Adrenal gland (tissue), 12 donors: ENCODE data around the gene TRIP6. TPM values are rescaled to one million over a fixed set of nuclear protein-coding genes. Genes with fewer than 3 reads are reported as not detected.
A peak's percentile ranks its signal among the peaks of the same experiment; 100 is the strongest.

ENCODE experiments used
- DNase-seq, 7 donors: peaks; one replicate each; pipeline ENCODE4 v3.0.0-alpha.2; 2019 to 2020
- H3K27ac ChIP-seq, 5 donors: fragments of 200-600 bp; sonication (generic) in 4 of 5; 1 replicate in 3 of 5; 2 replicates in 2 of 5; pipeline versions ENCODE4 v1.5.1 to v1.8.0; 2016 to 2020; ENCODE audit warnings: mild to moderate bottlenecking in 1 of 5
- H3K27me3 ChIP-seq: fragments of 200-600 bp; 2 replicates; pipeline ENCODE4 v1.8.0; 2021
- H3K36me3 ChIP-seq, 2 donors: fragments of 200-600 bp; replicated peaks in 1 of 2; 1 replicate in 1 of 2; 2 replicates in 1 of 2; pipeline versions ENCODE4 v1.5.1 to v1.8.0; 2018 to 2022
- H3K4me1 ChIP-seq, 2 donors: fragments of 200-600 bp; replicated peaks in 1 of 2; 1 replicate in 1 of 2; 2 replicates in 1 of 2; pipeline versions ENCODE4 v1.5.1 to v1.8.0; 2018 to 2021
- H3K4me3 ChIP-seq, 4 donors: fragments of 200-600 bp; sonication (generic) in 3 of 4; one replicate each; pipeline ENCODE4 v1.5.1; 2016 to 2018
- H3K9me3 ChIP-seq, 3 donors: fragments of 200-600 bp; sonication (generic) in 1 of 3; replicated peaks in 1 of 3; 1 replicate in 2 of 3; 2 replicates in 1 of 3; pipeline versions ENCODE4 v1.5.1 to v1.8.0; 2016 to 2021
- CTCF ChIP-seq, 6 experiments: fragments of 450-650 bp in 4 of 6; fragments of 200-600 bp in 2 of 6; sonication (generic) in 1 of 6; IDR thresholded peaks; 1 replicate in 5 of 6; 2 replicates in 1 of 6; pipeline versions ENCODE4 v1.5.1 to v1.8.0; 2016 to 2021; ENCODE audit warnings: antibody characterized with exemption in 6 of 6, mild to moderate bottlenecking in 2 of 6, moderate library complexity in 1 of 6
- POLR2A ChIP-seq, 2 donors: fragments of 450-650 bp; IDR thresholded peaks; one replicate each; pipeline ENCODE4 v1.6.1; 2017; ENCODE audit warnings: antibody characterized with exemption in 2 of 2, mild to moderate bottlenecking in 2 of 2, moderate library complexity in 1 of 2
- WGBS, 4 donors: extraction: QIAGEN DNeasy Blood & Tissue Kit in 2 of 4; methylation state at CpG; one replicate each; pipeline versions ENCODE4 v1.1.5 to v1.1.7; 2013 to 2017; 5-methylcytosine and 5-hydroxymethylcytosine counted together
- intact Hi-C, 2 donors: fragments of 100-400 bp; cut with DNase I; formaldehyde crosslinking; loops; one replicate each; pipeline versions ENCODE4 v1.14.1 to v1.15.0; 2022 to 2023
- polyA plus RNA-seq, 3 donors: library from polyadenylated mRNA; stranded (reverse); fragments of 200-250 nt in 2 of 3; fragments of 350-450 nt in 1 of 3; fragmentation: Illumina TruSeq in 1 of 3; extraction: RNeasy Lipid Tissue Mini Kit (QIAGEN cat#74804) in 1 of 3; gene quantifications; one replicate each; pipeline ENCODE4 v1.2.3, GENCODE V29; 2013 to 2014
- total RNA-seq, 9 donors: library from RNA; depleted of rRNA in 4 of 9; stranded (reverse); fragments of >200 nt in 4 of 9; fragments of 120-200 nt in 1 of 9; fragmentation: NEBNext Ultra II Directional in 1 of 9; extraction: Animal tissue kit (Norgen Biotek cat#: 25700) in 1 of 9; gene quantifications; one replicate each; pipeline versions ENCODE4 v1.1.0 to v1.2.4, GENCODE V29; 2013 to 2023
- donor health status: healthy with polysubstance abuse.
- donor health status: Bipolar disorder and iron deficiency.
- donor health status: DM: yes; HTN: yes; CAD: no.
- donor health status: DM: no; HTN: no; CAD: no.
- donor health status: DM: no; HTN: no; CAD: no.
- donor health status: DM: yes; HTN: yes; CAD: no.

The TRIP6 gene
- total and polyA plus RNA-seq, 12 donors: 6.1 to 105 (median 69.2) TPM

- DNase-seq: no peak
- no peaks in the 10 kb centered on the region for H3K36me3 ChIP-seq
- intact Hi-C loops: no loop called here
- H3K4me3 ChIP-seq: no peak overlapping the region
- no peak overlapping the region for H3K27ac ChIP-seq
- no peaks in the 10 kb centered on the region for H3K9me3 ChIP-seq
- TF ChIP-seq CTCF (IDR thresholded peaks at IDR 0.05) (no peak), POLR2A (IDR thresholded peaks at IDR 0.05) (no peak)
- H3K27me3 ChIP-seq: no peaks in the 10 kb centered on the region
- 70 to 79% (median 75%) methylated on average over 4 of the region's 4 CpGs for WGBS, 4 donors
- H3K4me1 ChIP-seq: peaks cover 5 to 14% of the 10 kb centered on the region in 2 donors
These were observed 36.8 kb upstream of the TRIP6 start for GRCh38 chr7:100830396-100830795.

DNA sequence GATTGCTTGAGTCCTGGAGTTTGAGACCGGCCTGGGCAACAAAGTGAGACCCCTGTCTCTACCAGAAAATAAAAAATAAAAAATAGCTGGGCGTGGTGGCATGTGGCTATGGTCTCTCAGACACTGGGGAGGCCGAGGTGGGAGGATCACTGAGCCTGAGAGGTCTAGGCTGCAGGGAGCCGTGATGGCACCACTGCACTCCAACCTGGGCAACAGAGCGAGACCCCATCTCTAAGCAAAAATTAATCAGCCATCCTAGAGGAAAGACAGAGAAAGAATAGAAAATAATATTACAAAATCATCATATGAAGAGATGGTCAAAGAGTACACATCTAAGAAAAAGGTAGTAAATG is 34.9 kb upstream of the TRIP6 start:
- no peak overlapping the region for H3K4me3 ChIP-seq
- no peaks in the 10 kb centered on the region for H3K36me3 ChIP-seq
- intact Hi-C loops: no loop called here
- H3K4me1 ChIP-seq: peaks cover 11 to 13% of the 10 kb centered on the region in 2 donors
- no peak for DNase-seq
- WGBS, 4 donors: 92 to 97% (median 95%) methylated on average over 5 of the region's 5 CpGs
- H3K27ac ChIP-seq: no peak overlapping the region
- TF ChIP-seq POLR2A (IDR thresholded peaks at IDR 0.05) (no peak), CTCF (IDR thresholded peaks at IDR 0.05) (no peak)
- H3K27me3 ChIP-seq: no peaks in the 10 kb centered on the region
- no peaks in the 10 kb centered on the region for H3K9me3 ChIP-seq

- TF ChIP-seq POLR2A (IDR thresholded peaks at IDR 0.05) (no peak), CTCF (IDR thresholded peaks at IDR 0.05) (no peak)
- Histone ChIP-seq H3K27me3 (no peaks in the 10 kb centered on the region), H3K36me3 (no peaks in the 10 kb centered on the region), H3K4me3 (peak overlapping the region in 1 of 4 donors; percentile 23), H3K4me1 (peaks cover 7 to 12% of the 10 kb centered on the region in 2 donors), H3K9me3 (no peaks in the 10 kb centered on the region), H3K27ac (peak overlapping the region in 4 of 5 donors; percentile 32 to 84 (median 76))
- intact Hi-C loops: no loop called here
- WGBS, 4 donors: 24 to 60% (median 50%) methylated on average over 5 to 17 of the region's 17 CpGs
- peak; percentile 59 to 84 (median 68) for DNase-seq
These were observed 31.0 kb upstream of the TRIP6 start for GRCh38 chr7:100835903-100836811.

DNA sequence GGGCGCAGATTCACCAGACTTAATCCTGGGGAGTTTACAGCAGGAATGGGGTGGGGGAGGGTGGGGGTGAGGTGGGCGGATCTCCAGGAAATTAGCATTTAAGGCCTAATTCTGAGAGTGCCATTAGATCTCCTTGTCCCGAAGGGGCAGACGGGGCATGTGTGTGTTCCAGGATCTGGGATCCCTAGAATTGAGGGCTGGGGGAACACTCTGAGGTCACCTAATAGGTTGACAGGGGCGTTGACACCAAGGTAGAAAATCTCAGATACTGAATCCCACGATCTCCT is 30.4 kb upstream of the TRIP6 start:
- peaks cover 7 to 12% of the 10 kb centered on the region in 2 donors for H3K4me1 ChIP-seq
- 27 to 35% (median 33%) methylated on average over 4 to 6 of the region's 6 CpGs for WGBS, 4 donors
- H3K27ac ChIP-seq: peak overlapping the region; percentile 55 to 85 (median 79)
- intact Hi-C loops: no loop called here
- peak overlapping the region in 2 of 4 donors; percentile 23 to 32 for H3K4me3 ChIP-seq
- no peak for TF ChIP-seq CTCF (IDR thresholded peaks at IDR 0.05)
- no peak for TF ChIP-seq POLR2A (IDR thresholded peaks at IDR 0.05)
- no peaks in the 10 kb centered on the region for H3K27me3 ChIP-seq
- no peaks in the 10 kb centered on the region for H3K9me3 ChIP-seq
- no peaks in the 10 kb centered on the region for H3K36me3 ChIP-seq
- no peak for DNase-seq
